LoVo (cell line): Measurements from ENCODE around the gene RAC2.

ENCODE experiments used
- DNase-seq: peaks from one replicate; pipeline ENCODE4 v3.0.0-alpha.2; 2016; ENCODE audit warnings: low spot score

Gene RAC2

GRCh38 chr22:37275622-37276021 lies 31.6 kb upstream of the RAC2 start:
- DNase-seq, result no peak

GRCh38 chr22:37275134-37275533 lies 31.1 kb upstream of the RAC2 start:
- no peak for DNase-seq

- DNase-seq, result no peak
Measured at GRCh38 chr22:37274380-37274862, 30.4 kb upstream of the RAC2 start.

GRCh38 chr22:37273846-37274225 lies 29.8 kb upstream of the RAC2 start:
- DNase-seq, result no peak

- no peak for DNase-seq
Measured at GRCh38 chr22:37273126-37273845, 29.2 kb upstream of the RAC2 start.

- DNase-seq, result no peak
Measured at GRCh38 chr22:37270928-37271650, 27.0 kb upstream of the RAC2 start.

GRCh38 chr22:37269936-37270678 lies 26.0 kb upstream of the RAC2 start:
- no peak for DNase-seq

- DNase-seq, result no peak
Measured at GRCh38 chr22:37267661-37268413, 23.8 kb upstream of the RAC2 start.

GRCh38 chr22:37267135-37267587 lies 23.1 kb upstream of the RAC2 start:
- no peak for DNase-seq

GRCh38 chr22:37266581-37267134 lies 22.6 kb upstream of the RAC2 start:
- no peak for DNase-seq

- DNase-seq, result no peak
Measured at GRCh38 chr22:37263966-37264887, 20.2 kb upstream of the RAC2 start.

GRCh38 chr22:37262346-37262745 lies 18.3 kb upstream of the RAC2 start:
- DNase-seq, result no peak

- DNase-seq, result peak; percentile 55
Measured at GRCh38 chr22:37260901-37261336, 16.9 kb upstream of the RAC2 start.

GRCh38 chr22:37260155-37260795 lies 16.2 kb upstream of the RAC2 start:
- DNase-seq, result no peak

GRCh38 chr22:37259540-37260029 lies 15.5 kb upstream of the RAC2 start:
- DNase-seq, result no peak

GRCh38 chr22:37258753-37259401 lies 14.8 kb upstream of the RAC2 start:
- DNase-seq, result no peak

GRCh38 chr22:37258005-37258752 lies 14.1 kb upstream of the RAC2 start:
- DNase-seq, result no peak

GRCh38 chr22:37256075-37256726 lies 12.1 kb upstream of the RAC2 start:
- DNase-seq, result no peak
